H9 (cell line): ENCODE results near the gene BSX. TPM values are rescaled to one million over a fixed set of nuclear protein-coding genes. Genes with fewer than 3 reads are reported as not detected.

Source experiments
- DNase-seq: peaks from one replicate; pipeline ENCODE4 v3.0.0-alpha.2; 2017
- H2AFZ ChIP-seq: one replicate; pipeline ENCODE4 v1.6.1; 2013; ENCODE audit warnings: mild to moderate bottlenecking, low read length, control low read depth, moderate library complexity
- H2AK5ac ChIP-seq: 2 replicates; pipeline ENCODE4 v1.6.1; 2013; ENCODE audit warnings: low read length, control low read depth, mixed read lengths; ENCODE audit not compliant: insufficient read length
- H2BK120ac ChIP-seq: one replicate; pipeline ENCODE4 v1.6.1; 2013; ENCODE audit warnings: low read depth, mild to moderate bottlenecking, low read length, control low read depth, inconsistent platforms; ENCODE audit not compliant: poor library complexity, severe bottlenecking
- H2BK12ac ChIP-seq: 2 replicates; pipeline ENCODE4 v1.6.1; 2013; ENCODE audit warnings: low read length, control low read depth, mixed read lengths, low read depth; ENCODE audit not compliant: insufficient read length
- H2BK15ac ChIP-seq: 2 replicates; pipeline ENCODE4 v1.6.1; 2013; ENCODE audit warnings: low read depth, low read length, control low read depth
- H2BK20ac ChIP-seq: one replicate; pipeline ENCODE4 v1.6.1; 2013; ENCODE audit warnings: low read depth, mild to moderate bottlenecking, low read length, control low read depth, inconsistent platforms; ENCODE audit not compliant: poor library complexity, severe bottlenecking
- H2BK5ac ChIP-seq: 2 replicates; pipeline ENCODE4 v1.6.1; 2013; ENCODE audit warnings: low read length, control low read depth, mixed read lengths; ENCODE audit not compliant: insufficient read length
- H3K14ac ChIP-seq: 2 replicates; pipeline ENCODE4 v1.6.1; 2013; ENCODE audit warnings: low read length, control low read depth; ENCODE audit not compliant: insufficient read depth
- H3K18ac ChIP-seq: 2 replicates; pipeline ENCODE4 v1.6.1; 2013; ENCODE audit warnings: low read depth, mild to moderate bottlenecking, mixed read lengths, low read length, control low read depth; ENCODE audit not compliant: insufficient read length
- H3K23ac ChIP-seq: 2 replicates; pipeline ENCODE4 v1.6.1; 2013; ENCODE audit warnings: low read length, control low read depth, mixed read lengths, low read depth; ENCODE audit not compliant: insufficient read length
- H3K23me2 ChIP-seq: 2 replicates; pipeline ENCODE4 v1.6.1; 2013; ENCODE audit warnings: low read depth, mild to moderate bottlenecking, mixed read lengths, low read length, control low read depth; ENCODE audit not compliant: insufficient read length, poor library complexity, severe bottlenecking
- H3K27ac ChIP-seq: 2 replicates; pipeline ENCODE4 v1.5.1; 2013; ENCODE audit warnings: low read length, control low read depth, mixed read lengths, low read depth; ENCODE audit not compliant: insufficient read length
- H3K27me3 ChIP-seq: 2 replicates; pipeline ENCODE4 v1.6.1; 2013; ENCODE audit warnings: low read length, control low read depth, inconsistent platforms; ENCODE audit not compliant: insufficient read depth
- H3K4ac ChIP-seq: 2 replicates; pipeline ENCODE4 v1.6.1; 2013; ENCODE audit warnings: low read depth, mild to moderate bottlenecking, control low read depth, inconsistent platforms, low read length, moderate library complexity
- H3K4me1 ChIP-seq: 2 replicates; pipeline ENCODE4 v1.6.1; 2013; ENCODE audit warnings: low read length, control low read depth, inconsistent platforms; ENCODE audit not compliant: insufficient read depth
- H3K4me2 ChIP-seq: 2 replicates; pipeline ENCODE4 v1.6.1; 2013; ENCODE audit warnings: low read length, control low read depth, mixed read lengths; ENCODE audit not compliant: insufficient read length, insufficient read depth
- H3K56ac ChIP-seq: 2 replicates; pipeline ENCODE4 v1.6.1; 2013; ENCODE audit warnings: low read depth, mild to moderate bottlenecking, mixed read lengths, low read length, control low read depth; ENCODE audit not compliant: insufficient read length
- H3K79me1 ChIP-seq: 2 replicates; pipeline ENCODE4 v1.6.1; 2013; ENCODE audit warnings: low read depth, mild to moderate bottlenecking, moderate library complexity, low read length, control low read depth, inconsistent platforms; ENCODE audit not compliant: insufficient read depth, poor library complexity, severe bottlenecking
- H3K79me2 ChIP-seq: 2 replicates; pipeline ENCODE4 v1.6.1; 2013; ENCODE audit warnings: low read length, control low read depth, inconsistent platforms; ENCODE audit not compliant: insufficient read depth
- H3K9ac ChIP-seq: 2 replicates; pipeline ENCODE4 v1.6.1; 2013; ENCODE audit warnings: low read length, control low read depth, mixed read lengths; ENCODE audit not compliant: insufficient read length; ENCODE audit errors: extremely low read depth
- H3K9me3 ChIP-seq: one replicate; pipeline ENCODE4 v1.6.1; 2013; ENCODE audit warnings: low read depth, low read length, inconsistent platforms; ENCODE audit not compliant: control insufficient read depth
- H3T11ph ChIP-seq: one replicate; pipeline ENCODE4 v1.6.1; 2013; ENCODE audit warnings: mild to moderate bottlenecking, low read length, control low read depth, inconsistent platforms
- H4K20me1 ChIP-seq: one replicate; pipeline ENCODE4 v1.6.1; 2013; ENCODE audit not compliant: control insufficient read depth, insufficient read length, insufficient read depth
- H4K5ac ChIP-seq: 2 replicates; pipeline ENCODE4 v1.6.1; 2013; ENCODE audit warnings: low read depth, mild to moderate bottlenecking, mixed read lengths, low read length, control low read depth; ENCODE audit not compliant: insufficient read length
- H4K8ac ChIP-seq: replicated peaks from 2 replicates; pipeline ENCODE4 v1.6.1; 2013; ENCODE audit warnings: low read length, control low read depth, mixed read lengths, low read depth; ENCODE audit not compliant: insufficient read length
- H4K91ac ChIP-seq: 2 replicates; pipeline ENCODE4 v1.6.1; 2013; ENCODE audit warnings: low read depth, mild to moderate bottlenecking, moderate library complexity, mixed read lengths, low read length, control low read depth; ENCODE audit not compliant: insufficient read length
- H3K27ac Mint-ChIP-seq, 3 experiments: 2 replicates in 2 of 3; 3 replicates in 1 of 3; pipeline ENCODE4 v1.8.0; 2020 to 2021; ENCODE audit warnings: mixed read lengths in 3 of 3, mild to moderate bottlenecking in 1 of 3, moderate library complexity in 1 of 3
- H3K27me3 Mint-ChIP-seq: 2 replicates; pipeline ENCODE4 v1.8.0; 2021; ENCODE audit warnings: low read depth, mild to moderate bottlenecking, moderate library complexity, mixed read lengths
- H3K36me3 Mint-ChIP-seq, 3 experiments: 2 replicates in 2 of 3; 3 replicates in 1 of 3; pipeline ENCODE4 v1.8.0; 2020 to 2021; ENCODE audit warnings: low read depth in 3 of 3, mixed read lengths in 3 of 3; ENCODE audit not compliant: insufficient read depth in 1 of 3
- H3K4me1 Mint-ChIP-seq, 2 experiments: 2 replicates each; pipeline ENCODE4 v1.8.0; 2020; ENCODE audit warnings: mixed read lengths in 2 of 2
- H3K4me3 Mint-ChIP-seq, 2 experiments: 2 replicates in 1 of 2; 3 replicates in 1 of 2; pipeline ENCODE4 v1.8.0; 2020 to 2021; ENCODE audit warnings: mild to moderate bottlenecking in 2 of 2, mixed read lengths in 2 of 2, moderate library complexity in 1 of 2
- H3K9me3 Mint-ChIP-seq, 2 experiments: 2 replicates in 1 of 2; 3 replicates in 1 of 2; pipeline ENCODE4 v1.8.0; 2020; ENCODE audit warnings: mild to moderate bottlenecking in 2 of 2, mixed read lengths in 2 of 2, moderate library complexity in 1 of 2
- WGBS: extraction: QIAGEN DNeasy Blood & Tissue Kit; methylation state at CpG from one replicate; pipeline ENCODE4 v1.1.7; 2013; ENCODE audit warnings: missing lambda C conversion rate, low lambda C conversion rate, mixed read lengths; ENCODE audit not compliant: insufficient read length; ENCODE audit errors: extremely low coverage; 5-methylcytosine and 5-hydroxymethylcytosine counted together
- total RNA-seq: library from RNA; stranded (reverse); gene quantifications from 2 replicates; pipeline ENCODE4 v1.2.1, GENCODE V29; 2021
- TF ChIP-seq, protein P1 (sequence below): fragments of 200-600 bp; sonication (generic); conservative IDR thresholded peaks from 3 replicates; pipeline ENCODE4 v1.8.0; 2021; ENCODE audit warnings: antibody characterized with exemption, mild to moderate bottlenecking

Gene BSX
- total RNA-seq, 1 experiment from 2014 or later: not detected

DNA sequence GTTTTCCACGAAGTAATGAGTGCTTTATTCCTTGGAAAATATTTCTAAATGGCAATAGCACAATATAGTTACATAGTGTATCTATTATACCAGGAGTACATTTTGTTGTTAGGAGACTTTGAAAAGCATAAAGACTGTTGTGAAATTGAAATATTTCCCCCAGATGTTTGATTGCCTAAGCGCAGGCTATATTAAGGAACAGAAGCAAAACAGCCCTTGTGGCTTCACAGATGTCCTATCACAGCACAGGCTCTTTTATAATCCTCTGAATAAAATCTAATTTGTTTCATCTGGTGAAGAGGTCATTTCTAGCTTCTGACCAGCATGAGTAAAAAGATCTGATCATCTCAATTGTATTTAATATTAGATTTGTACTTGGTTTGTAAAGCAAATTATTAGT lies 48.2 kb downstream of the BSX start:
- Histone ChIP-seq H3K23me2 (peaks cover 2% of the 10 kb centered on the region), H3K9me3 (no peaks in the 10 kb centered on the region), H4K91ac (no peak overlapping the region), H4K8ac (no peak overlapping the region), H3K79me1 (no peaks in the 10 kb centered on the region), H2BK20ac (no peak overlapping the region), H2BK12ac (no peak overlapping the region), H3K4me2 (no peak overlapping the region), H3K27me3 (no peaks in the 10 kb centered on the region), H3K4me1 (no peaks in the 10 kb centered on the region), H4K5ac (no peak overlapping the region), H3T11ph (no peak overlapping the region), H3K18ac (no peak overlapping the region), H2BK5ac (no peak overlapping the region), H3K79me2 (no peaks in the 10 kb centered on the region), H3K9ac (no peak overlapping the region), H3K4ac (no peak overlapping the region), H3K27ac (no peak overlapping the region), H2AFZ (no peak overlapping the region), H4K20me1 (no peaks in the 10 kb centered on the region), H2BK120ac (no peak overlapping the region), H3K23ac (no peak overlapping the region), H3K56ac (no peak overlapping the region), H2AK5ac (no peak overlapping the region), H2BK15ac (no peak overlapping the region), H3K14ac (no peak overlapping the region)
- Mint-ChIP-seq H3K27ac (no peak overlapping the region), H3K27me3 (peaks cover 5% of the 10 kb centered on the region; the same call in 1 of the 2 replicates), H3K9me3 (peaks cover 0 to 3% of the 10 kb centered on the region in 2 experiments; a peak in 1 of 5 replicates), H3K4me3 (no peak overlapping the region), H3K36me3 (no peaks in the 10 kb centered on the region), H3K4me1 (peaks cover 8% of the 10 kb centered on the region in 2 experiments; a peak in 2 of 4 replicates)
- no peak for DNase-seq
- TF ChIP-seq, protein P1, sequence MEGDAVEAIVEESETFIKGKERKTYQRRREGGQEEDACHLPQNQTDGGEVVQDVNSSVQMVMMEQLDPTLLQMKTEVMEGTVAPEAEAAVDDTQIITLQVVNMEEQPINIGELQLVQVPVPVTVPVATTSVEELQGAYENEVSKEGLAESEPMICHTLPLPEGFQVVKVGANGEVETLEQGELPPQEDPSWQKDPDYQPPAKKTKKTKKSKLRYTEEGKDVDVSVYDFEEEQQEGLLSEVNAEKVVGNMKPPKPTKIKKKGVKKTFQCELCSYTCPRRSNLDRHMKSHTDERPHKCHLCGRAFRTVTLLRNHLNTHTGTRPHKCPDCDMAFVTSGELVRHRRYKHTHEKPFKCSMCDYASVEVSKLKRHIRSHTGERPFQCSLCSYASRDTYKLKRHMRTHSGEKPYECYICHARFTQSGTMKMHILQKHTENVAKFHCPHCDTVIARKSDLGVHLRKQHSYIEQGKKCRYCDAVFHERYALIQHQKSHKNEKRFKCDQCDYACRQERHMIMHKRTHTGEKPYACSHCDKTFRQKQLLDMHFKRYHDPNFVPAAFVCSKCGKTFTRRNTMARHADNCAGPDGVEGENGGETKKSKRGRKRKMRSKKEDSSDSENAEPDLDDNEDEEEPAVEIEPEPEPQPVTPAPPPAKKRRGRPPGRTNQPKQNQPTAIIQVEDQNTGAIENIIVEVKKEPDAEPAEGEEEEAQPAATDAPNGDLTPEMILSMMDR: no peak
- WGBS: no CpG with 5 or more reads among the region's 2 CpGs
